ENCODE results near the gene ACTRT2.

GRCh38 chr1:2972011-2972878 lies 49.0 kb upstream of the ACTRT2 start:
- TF ChIP-seq CTCF (conservative IDR thresholded peaks at IDR 0.05 in 1 of 2, IDR thresholded peaks at IDR 0.05 in 1 of 2; ENCODE audit: extremely low read depth in 1 of 2, insufficient read depth in 1 of 2, low read depth in 1 of 2, low read length in 2 of 2) (no peak), EZH2 (IDR thresholded peaks at IDR 0.05; ENCODE audit: borderline replicate concordance, low read length) (no peak)
